Subcutaneous adipose tissue (tissue), 4 donors: Measurements from ENCODE around the gene TMBIM4. TPM values are rescaled to one million over a fixed set of nuclear protein-coding genes. Genes with fewer than 3 reads are reported as not detected.

Experiments
- CTCF ChIP-seq: fragments of 450-650 bp; IDR thresholded peaks from one replicate; pipeline ENCODE4 v1.5.1; 2016; ENCODE audit warnings: low read depth, mild to moderate bottlenecking, control low read depth, antibody characterized with exemption, moderate library complexity
- total RNA-seq, 4 donors: library from RNA; depleted of rRNA; stranded (reverse); fragments of >200 nt; gene quantifications; one replicate each; pipeline ENCODE4 v1.1.0, GENCODE V29; 2016

The TMBIM4 gene
- total RNA-seq, 4 donors from 2014 or later, result 179 to 309 (median 205) TPM

- no peak for TF ChIP-seq CTCF
Measured at GRCh38 chr12:66142826-66143225, 27.0 kb downstream of the TMBIM4 start.

GRCh38 chr12:66141299-66141698 lies 28.5 kb downstream of the TMBIM4 start:
- no peak for TF ChIP-seq CTCF

GRCh38 chr12:66140731-66141130 lies 29.1 kb downstream of the TMBIM4 start:
- no peak for TF ChIP-seq CTCF

GRCh38 chr12:66139328-66139727 lies 30.5 kb downstream of the TMBIM4 start:
- no peak for TF ChIP-seq CTCF

GRCh38 chr12:66137937-66138336 lies 31.9 kb downstream of the TMBIM4 start:
- no peak for TF ChIP-seq CTCF

- no peak for TF ChIP-seq CTCF
Measured at GRCh38 chr12:66132408-66132807, 37.4 kb downstream of the TMBIM4 start.

GRCh38 chr12:66131067-66131688 lies 38.6 kb downstream of the TMBIM4 start:
- TF ChIP-seq CTCF, result no peak
